ENCODE data around the gene HERPUD1.
A peak's percentile ranks its signal among the peaks of the same experiment; 100 is the strongest.

The HERPUD1 gene

GRCh38 chr16:56935201-56935600 is 3.3 kb downstream of the HERPUD1 start:
- DNase-seq (ENCODE audit: low spot score), result no peak

GRCh38 chr16:56936491-56936890 is 4.5 kb downstream of the HERPUD1 start:
- no peak for DNase-seq (ENCODE audit: low spot score)

- no peak for DNase-seq (ENCODE audit: low spot score)
These were observed 5.0 kb downstream of the HERPUD1 start for GRCh38 chr16:56936950-56937349.

- DNase-seq (ENCODE audit: low spot score), result no peak
These were observed 6.9 kb downstream of the HERPUD1 start for GRCh38 chr16:56938664-56939513.

- DNase-seq (ENCODE audit: low spot score), result no peak
These were observed 7.9 kb downstream of the HERPUD1 start for GRCh38 chr16:56939801-56940200.

GRCh38 chr16:56941092-56941491 is 9.2 kb downstream of the HERPUD1 start:
- no peak for DNase-seq (ENCODE audit: low spot score)

GRCh38 chr16:56941856-56942331 is 10.0 kb downstream of the HERPUD1 start:
- DNase-seq (ENCODE audit: low spot score), result no peak

GRCh38 chr16:56943761-56944375 is 11.9 kb downstream of the HERPUD1 start:
- DNase-seq (ENCODE audit: low spot score), result no peak

GRCh38 chr16:56944954-56945839 is 13.3 kb downstream of the HERPUD1 start:
- DNase-seq (ENCODE audit: low spot score), result no peak

- no peak for DNase-seq (ENCODE audit: low spot score)
These were observed 14.0 kb downstream of the HERPUD1 start for GRCh38 chr16:56945847-56946527.

GRCh38 chr16:56946767-56947603 is 15.0 kb downstream of the HERPUD1 start:
- no peak for DNase-seq (ENCODE audit: low spot score)

- no peak for DNase-seq (ENCODE audit: low spot score)
These were observed 15.7 kb downstream of the HERPUD1 start for GRCh38 chr16:56947604-56947995.

GRCh38 chr16:56948234-56948633 is 16.3 kb downstream of the HERPUD1 start:
- DNase-seq (ENCODE audit: low spot score), result no peak

- no peak for DNase-seq (ENCODE audit: low spot score)
These were observed 18.1 kb downstream of the HERPUD1 start for GRCh38 chr16:56950051-56950450.

GRCh38 chr16:56950455-56950854 is 18.5 kb downstream of the HERPUD1 start:
- DNase-seq (ENCODE audit: low spot score), result no peak

- DNase-seq (ENCODE audit: low spot score), result peak; percentile 13
These were observed 19.2 kb downstream of the HERPUD1 start for GRCh38 chr16:56950881-56951771.

GRCh38 chr16:56953006-56953405 is 21.1 kb downstream of the HERPUD1 start:
- DNase-seq (ENCODE audit: low spot score), result no peak

- DNase-seq (ENCODE audit: low spot score), result no peak
These were observed 24.1 kb downstream of the HERPUD1 start for GRCh38 chr16:56956076-56956475.

- DNase-seq (ENCODE audit: low spot score), result no peak
These were observed 24.8 kb downstream of the HERPUD1 start for GRCh38 chr16:56956756-56957155.

Data from COLO829 (cell line).